Esophagus squamous epithelium (tissue), 5 donors: ENCODE measurements around the gene CUEDC1. TPM values are rescaled to one million over a fixed set of nuclear protein-coding genes. Genes with fewer than 3 reads are reported as not detected.
A peak's percentile ranks its signal among the peaks of the same experiment; 100 is the strongest.

Experiments used
- DNase-seq: peaks from one replicate; lab custom pipeline; 2025; lab: John Stamatoyannopoulos, UW
- H3K27ac ChIP-seq, 4 donors: fragments of 200-600 bp; sonication (generic); one replicate each; pipeline ENCODE4 v1.5.1; 2016 to 2019; ENCODE audit warnings: mild to moderate bottlenecking in 1 of 4
- H3K27me3 ChIP-seq, 4 donors: fragments of 200-600 bp; sonication (generic); 1 replicate in 3 of 4; 2 replicates in 1 of 4; pipeline versions ENCODE4 v1.5.1 to v1.6.0; 2017 to 2021; ENCODE audit warnings: antibody characterized with exemption in 1 of 4
- H3K36me3 ChIP-seq, 3 donors: fragments of 200-600 bp; sonication (generic); one replicate each; pipeline ENCODE4 v1.5.1; 2016 to 2019
- H3K4me1 ChIP-seq, 3 donors: fragments of 200-600 bp; sonication (generic); one replicate each; pipeline ENCODE4 v1.5.1; 2017 to 2019
- H3K4me3 ChIP-seq, 4 donors: fragments of 200-600 bp; sonication (generic); 1 replicate in 3 of 4; 2 replicates in 1 of 4; pipeline ENCODE4 v1.5.1; 2016 to 2019; ENCODE audit warnings: mild to moderate bottlenecking in 2 of 4, moderate library complexity in 1 of 4
- H3K9me3 ChIP-seq, 3 donors: fragments of 200-600 bp; sonication (generic); one replicate each; pipeline ENCODE4 v1.5.1; 2016 to 2019
- CTCF ChIP-seq, 6 experiments: fragments of 450-650 bp in 4 of 6; fragments of 200-600 bp in 2 of 6; sonication (generic) in 2 of 6; IDR thresholded peaks; one replicate each; pipeline ENCODE4 v1.5.1; 2016 to 2019; ENCODE audit warnings: antibody characterized with exemption in 6 of 6, mild to moderate bottlenecking in 4 of 6, moderate library complexity in 4 of 6
- POLR2A ChIP-seq, 4 donors: fragments of 450-650 bp; IDR thresholded peaks; one replicate each; pipeline ENCODE4 v1.6.1; 2017; ENCODE audit warnings: antibody characterized with exemption in 4 of 4, mild to moderate bottlenecking in 4 of 4, moderate library complexity in 3 of 4
- WGBS, 2 donors: methylation state at CpG; one replicate each; pipeline ENCODE4 v1.1.5; 2018; 5-methylcytosine and 5-hydroxymethylcytosine counted together
- intact Hi-C: fragments of 100-400 bp; cut with DNase I; formaldehyde crosslinking; loops from one replicate; pipeline ENCODE4 v1.15.0; 2022
- total RNA-seq, 4 donors: library from RNA; depleted of rRNA; stranded (reverse); fragments of >200 nt; gene quantifications; one replicate each; pipeline ENCODE4 v1.1.0, GENCODE V29; 2016
- donor health status: DM: yes; HTN: yes; CAD: no.

CUEDC1 gene
- total RNA-seq, 4 donors from 2014 or later = 7.4 to 27.3 (median 18.4) TPM

- intact Hi-C loops = no loop called here
- Histone ChIP-seq H3K36me3 (no peaks in the 10 kb centered on the region), H3K4me1 (peaks cover 7 to 56% (median 30%) of the 10 kb centered on the region in 3 donors), H3K27ac (peak overlapping the region; percentile 9 to 92 (median 82)), H3K9me3 (no peaks in the 10 kb centered on the region), H3K4me3 (no peak overlapping the region), H3K27me3 (no peaks in the 10 kb centered on the region)
- WGBS, 2 donors = 60 to 76% methylated on average over 7 to 8 of the region's 8 CpGs
- TF ChIP-seq POLR2A (IDR thresholded peaks at IDR 0.05) = no peak
- TF ChIP-seq CTCF (IDR thresholded peaks at IDR 0.05) = no peak
- DNase-seq = no peak
Measured at GRCh38 chr17:57853695-57854094, 101.5 kb downstream of the CUEDC1 start.

GRCh38 chr17:57852955-57853328 lies 102.3 kb downstream of the CUEDC1 start:
- H3K27me3 ChIP-seq = no peaks in the 10 kb centered on the region
- peaks cover 0 to 7% (median 0%) of the 10 kb centered on the region in 3 donors for H3K36me3 ChIP-seq
- no peak for TF ChIP-seq POLR2A (IDR thresholded peaks at IDR 0.05)
- TF ChIP-seq CTCF (IDR thresholded peaks at IDR 0.05) = no peak
- H3K4me3 ChIP-seq = no peak overlapping the region
- intact Hi-C loops = no loop called here
- H3K9me3 ChIP-seq = no peaks in the 10 kb centered on the region
- DNase-seq = no peak
- WGBS, 2 donors = 66 to 71% methylated on average over 6 of the region's 6 CpGs
- H3K4me1 ChIP-seq = peaks cover 7 to 57% (median 29%) of the 10 kb centered on the region in 3 donors
- peak overlapping the region in 3 of 4 donors; percentile 76 to 92 (median 89) for H3K27ac ChIP-seq

- Histone ChIP-seq H3K4me3 (no peak overlapping the region), H3K27me3 (no peaks in the 10 kb centered on the region), H3K36me3 (peaks cover 0 to 12% (median 0%) of the 10 kb centered on the region in 3 donors), H3K4me1 (peaks cover 7 to 57% (median 26%) of the 10 kb centered on the region in 3 donors), H3K9me3 (no peaks in the 10 kb centered on the region), H3K27ac (peak overlapping the region; percentile 16 to 95 (median 90))
- no peak for DNase-seq
- intact Hi-C loops = no loop called here
- WGBS, 2 donors = 68 to 70% methylated on average over 6 to 8 of the region's 9 CpGs
- TF ChIP-seq POLR2A (IDR thresholded peaks at IDR 0.05) (no peak), CTCF (IDR thresholded peaks at IDR 0.05) (no peak)
Measured at GRCh38 chr17:57852092-57852954, 102.9 kb downstream of the CUEDC1 start.

- DNase-seq = peak; percentile 93
- intact Hi-C loops = no loop called here
- Histone ChIP-seq H3K9me3 (no peaks in the 10 kb centered on the region), H3K36me3 (peaks cover 0 to 34% (median 0%) of the 10 kb centered on the region in 3 donors), H3K27ac (peak within 1 kb of the TSS; percentile 83 to 95 (median 90)), H3K27me3 (no peaks in the 10 kb centered on the region), H3K4me1 (peaks cover 7 to 56% (median 26%) of the 10 kb centered on the region in 3 donors), H3K4me3 (peak within 1 kb of the TSS; percentile 61 to 89 (median 74))
- WGBS, 2 donors = 0 to 1% methylated on average over 14 to 36 of the region's 57 CpGs
- TF ChIP-seq POLR2A (IDR thresholded peaks at IDR 0.05) = peak in 3 of 4 donors; percentile 66 to 85 (median 78)
- TF ChIP-seq CTCF (IDR thresholded peaks at IDR 0.05) = peak in 1 of 6 experiments; percentile 55
Measured at GRCh38 chr17:57849874-57850754, 105.1 kb downstream of the CUEDC1 start, which contains the start of gene MRPS23. TSS of gene MRPS23 (minus strand) at chr17:57850044. CDS start at chr17:57850010, 34 bp downstream.
